Measurements from ENCODE around the gene PDZK1IP1.
"Not testable (repeated sequence)": the region's sequence is repeated elsewhere in the genome, so short reads cannot be mapped to it uniquely, and the experiment has no call there.

- not testable (repeated sequence) for TF ChIP-seq POLR2A, EP300, CTCF (IDR thresholded peaks at IDR 0.05)
Observed at GRCh38 chr1:47203504-47203903, 13.7 kb upstream of the PDZK1IP1 start.
